Femur (tissue), 1 donor: Measurements from ENCODE around the gene C3orf85.

Experiments
- DNase-seq: peaks from one replicate; pipeline ENCODE4 v3.0.0-alpha.2; 2017

C3orf85 gene

DNA sequence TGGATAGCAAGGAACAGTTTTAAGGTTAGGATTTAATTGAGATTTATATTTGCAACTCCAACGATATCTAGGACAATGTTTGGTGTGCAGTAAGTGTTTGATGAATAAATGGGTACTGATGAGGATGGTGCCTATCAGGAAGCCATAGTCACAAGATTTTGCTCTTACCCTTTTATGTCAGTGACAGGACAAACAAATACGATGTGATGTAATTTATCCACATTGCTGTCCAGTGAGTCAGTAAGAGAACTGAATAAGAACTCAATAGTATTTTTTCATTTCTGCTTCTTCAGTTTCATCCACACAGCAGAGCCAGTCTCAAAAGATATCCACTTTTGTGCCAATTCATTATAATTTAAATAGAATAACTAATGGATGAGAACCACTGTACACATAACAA is 18.5 kb downstream of the C3orf85 start:
- DNase-seq, result no peak

DNA sequence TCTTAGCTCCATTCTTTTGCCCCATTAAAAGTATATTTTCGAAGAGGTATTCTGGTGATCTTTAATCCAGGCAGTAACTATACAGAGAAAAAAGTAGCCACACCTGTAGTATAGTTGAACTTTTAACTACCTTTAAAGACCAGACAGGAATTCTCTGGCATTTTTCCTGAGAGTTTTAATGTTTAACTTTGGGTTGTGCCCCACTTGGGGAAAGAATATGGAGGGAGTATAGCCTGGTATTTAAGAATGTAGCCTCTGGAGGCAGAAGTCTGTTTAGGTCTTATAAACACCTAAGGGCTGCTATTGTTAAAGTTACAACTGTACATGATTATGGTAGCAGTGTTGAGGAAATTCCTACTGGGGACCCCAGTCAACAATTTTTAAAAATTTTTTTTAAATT is 19.3 kb downstream of the C3orf85 start:
- DNase-seq, result no peak

DNA sequence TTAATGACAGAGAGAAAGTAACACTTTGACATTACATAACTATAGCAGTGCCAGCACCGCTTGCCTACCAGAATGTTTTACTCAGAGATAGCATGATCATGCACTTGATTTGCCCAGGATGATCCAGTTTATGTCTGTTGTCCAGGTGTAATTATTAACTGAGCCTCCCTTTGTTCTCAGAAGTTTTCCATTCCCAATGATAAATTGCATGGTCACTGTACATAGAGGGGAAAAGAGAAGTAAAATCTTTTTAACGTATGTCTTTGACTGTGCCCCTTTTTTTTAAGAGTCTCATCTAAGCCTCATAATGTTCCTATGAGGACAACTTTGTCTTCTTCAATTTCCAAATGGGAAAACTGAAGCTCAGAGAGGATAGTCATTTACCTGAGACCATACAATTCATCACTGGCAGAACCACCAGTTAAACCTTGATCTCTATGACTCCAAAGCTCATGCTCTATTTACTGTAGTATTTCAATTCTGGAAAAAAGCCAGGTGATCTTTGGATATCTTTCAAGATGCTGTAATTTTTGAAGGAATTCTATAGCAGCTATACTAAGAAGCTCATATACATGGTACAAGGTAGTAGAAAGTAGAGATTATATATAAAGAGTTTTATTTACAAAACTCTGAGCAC is 25.1 kb downstream of the C3orf85 start:
- DNase-seq, result no peak

DNA sequence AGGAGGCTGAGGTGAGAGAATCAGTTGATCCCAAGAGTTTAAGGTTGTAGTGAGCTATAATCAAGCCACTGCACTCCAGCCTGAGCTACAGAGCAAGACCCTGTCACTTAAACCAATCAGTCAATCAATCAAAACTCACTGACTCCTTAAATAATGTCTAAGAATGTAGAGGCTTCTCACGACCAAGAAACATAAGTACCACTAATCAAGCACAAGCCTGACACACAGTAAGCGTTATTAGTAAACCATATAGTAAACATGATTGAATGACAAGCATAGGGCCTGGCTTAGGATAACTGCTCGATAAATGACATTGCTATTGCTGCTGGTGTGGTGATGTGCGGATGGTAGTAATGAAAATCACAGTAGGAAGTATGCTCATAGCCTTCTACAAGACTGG is 29.4 kb downstream of the C3orf85 start:
- DNase-seq, result no peak

DNA sequence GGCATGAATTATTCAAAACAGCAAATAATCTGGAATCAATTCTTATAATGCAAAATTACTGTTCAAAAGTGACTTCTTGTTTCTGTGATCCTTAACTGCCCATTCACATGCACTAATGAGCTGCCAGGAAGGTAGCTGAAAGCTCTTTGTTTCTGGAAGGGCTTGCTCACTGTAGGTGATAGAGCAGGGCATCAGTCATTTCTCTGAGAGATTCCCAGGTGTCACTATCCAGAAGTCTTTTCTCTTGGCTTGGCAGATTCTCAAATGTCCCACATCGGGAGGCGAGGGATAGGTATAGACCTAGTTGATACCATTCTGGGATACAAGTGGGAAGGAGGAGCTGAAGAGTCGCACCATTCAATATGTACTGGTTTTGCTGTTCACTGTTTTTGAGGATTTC is 35.0 kb downstream of the C3orf85 start:
- DNase-seq, result no peak

DNA sequence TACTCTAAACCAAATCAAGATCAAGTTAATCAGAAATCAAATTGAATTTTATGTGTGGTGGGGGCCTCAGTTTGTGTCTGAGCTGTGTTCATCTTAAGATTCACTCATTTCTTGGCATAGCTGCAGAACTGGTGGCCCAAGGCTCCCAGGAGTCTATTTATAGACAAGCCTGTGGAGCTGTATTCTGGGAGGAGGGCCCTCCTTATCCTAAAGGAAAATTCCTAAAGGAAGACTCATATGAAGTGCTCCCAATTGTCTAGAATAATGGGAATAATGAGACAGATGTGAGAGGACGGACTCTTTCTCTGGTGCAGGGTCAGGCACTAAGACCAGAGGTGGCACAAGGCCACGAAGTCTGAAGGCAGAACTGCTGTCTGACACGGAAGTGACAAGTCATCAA is 38.9 kb downstream of the C3orf85 start:
- no peak for DNase-seq

DNA sequence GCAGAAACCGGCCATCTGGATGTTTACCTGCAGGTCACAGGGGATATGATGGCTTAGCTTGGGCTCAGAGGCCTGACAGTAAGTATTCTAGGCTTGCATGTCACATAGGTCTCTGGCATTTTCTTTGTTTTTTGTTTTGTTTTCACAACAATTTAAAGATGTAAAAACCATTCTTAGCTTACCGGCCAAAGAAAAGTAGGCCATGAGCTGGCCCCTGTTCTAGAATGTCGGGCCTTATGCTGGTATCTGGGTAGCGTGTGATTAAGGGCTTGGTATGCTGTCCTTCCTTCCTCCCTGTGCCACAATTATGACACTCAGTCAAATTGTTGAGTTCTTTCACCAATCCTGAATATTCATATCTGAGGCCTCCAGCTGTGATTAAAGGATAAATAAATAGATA is 40.2 kb downstream of the C3orf85 start:
- DNase-seq, result no peak

DNA sequence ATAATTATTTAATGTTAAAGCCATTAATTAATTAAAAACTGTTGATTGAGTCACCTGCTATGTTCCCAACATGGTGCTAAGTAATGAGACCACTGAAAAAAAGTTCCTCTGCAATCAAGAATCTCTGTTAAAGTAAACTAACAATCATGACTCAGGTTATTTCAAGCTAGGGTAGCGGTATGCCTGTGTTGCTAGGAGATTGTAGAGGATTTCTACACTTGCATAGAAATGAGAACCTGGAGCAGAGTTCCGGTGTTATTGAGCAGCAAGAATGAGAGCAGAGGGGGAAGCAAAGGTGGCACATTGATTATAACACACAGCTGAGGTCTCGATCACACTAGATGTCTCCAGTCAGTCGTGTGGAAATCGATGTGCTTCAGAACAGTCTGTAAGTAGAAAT is 41.4 kb downstream of the C3orf85 start:
- DNase-seq, result no peak

DNA sequence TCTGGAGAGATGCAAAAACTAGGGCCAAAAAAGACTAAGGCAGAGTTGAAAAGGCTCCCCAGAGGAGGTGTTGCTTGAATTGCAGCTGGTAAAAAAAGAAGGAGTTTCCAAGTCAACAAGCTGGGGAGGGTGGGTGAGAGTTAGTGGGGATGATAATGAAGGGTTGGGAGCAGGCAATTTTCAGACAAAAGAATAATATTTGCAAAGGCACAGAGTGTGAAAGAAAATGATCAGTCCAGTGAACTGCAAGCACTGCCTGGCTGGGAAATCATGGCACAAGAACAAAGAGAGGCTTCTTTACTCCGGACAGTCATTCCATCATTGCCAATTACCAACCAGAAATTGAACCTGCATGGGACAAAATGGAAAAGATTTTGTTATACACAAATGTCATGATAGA is 42.2 kb downstream of the C3orf85 start:
- no peak for DNase-seq

DNA sequence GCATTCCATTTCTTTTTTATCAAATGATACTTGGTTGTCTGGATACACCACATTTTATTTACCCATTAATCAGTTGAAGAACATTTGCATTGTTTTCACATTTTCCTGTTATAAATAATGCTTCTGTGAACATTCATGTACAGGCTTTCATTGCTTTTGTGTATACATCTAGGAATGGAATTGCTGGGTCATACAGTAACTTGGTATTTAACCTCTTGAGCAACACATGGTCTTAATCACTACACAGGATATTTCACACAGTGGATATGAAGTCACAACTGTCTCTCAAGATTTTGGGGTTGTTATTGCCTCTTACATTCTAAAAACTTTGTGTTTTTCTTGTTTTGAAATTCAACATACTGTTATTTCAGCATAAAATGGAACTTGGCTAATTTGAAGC is 48.2 kb downstream of the C3orf85 start:
- no peak for DNase-seq

DNA sequence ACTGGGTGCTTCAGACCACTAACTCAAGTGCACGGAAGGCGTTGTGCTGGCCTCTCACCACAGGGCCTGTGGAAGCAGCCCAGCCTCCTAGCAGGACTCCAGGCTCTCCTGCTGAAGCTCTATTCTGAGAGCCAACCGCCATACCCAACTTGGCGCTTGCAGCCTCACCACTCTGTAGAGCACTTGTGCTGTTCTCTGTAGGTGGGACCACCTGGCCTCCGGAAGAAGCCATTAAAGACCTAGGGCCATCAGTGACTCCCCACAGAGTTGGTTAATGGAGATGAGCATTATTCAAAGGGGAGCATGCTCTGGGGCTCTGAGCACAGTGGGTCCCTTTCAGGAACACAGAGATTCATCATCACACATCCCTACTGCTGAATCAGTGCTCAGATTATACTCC is 50.9 kb downstream of the C3orf85 start:
- no peak for DNase-seq

DNA sequence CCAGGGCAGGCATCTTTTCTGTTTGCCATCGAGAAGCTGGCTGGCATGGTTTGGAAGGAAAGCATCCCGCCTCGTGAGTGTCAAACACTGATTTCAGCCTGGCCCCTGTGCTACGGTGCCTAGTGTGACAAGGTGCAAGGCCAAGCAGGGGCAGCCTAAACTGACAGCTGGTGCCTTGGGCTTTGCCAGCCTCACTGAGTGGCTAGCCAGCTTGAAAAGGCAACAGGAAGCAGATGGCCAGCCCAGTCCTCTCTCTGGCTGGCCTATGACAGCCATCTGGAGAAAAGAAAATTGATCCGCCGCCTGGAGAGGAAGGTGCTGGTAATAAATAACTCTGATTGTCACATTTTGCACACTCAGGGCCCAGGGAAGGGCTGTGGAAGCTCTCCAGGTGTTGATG is 52.2 kb downstream of the C3orf85 start:
- no peak for DNase-seq

DNA sequence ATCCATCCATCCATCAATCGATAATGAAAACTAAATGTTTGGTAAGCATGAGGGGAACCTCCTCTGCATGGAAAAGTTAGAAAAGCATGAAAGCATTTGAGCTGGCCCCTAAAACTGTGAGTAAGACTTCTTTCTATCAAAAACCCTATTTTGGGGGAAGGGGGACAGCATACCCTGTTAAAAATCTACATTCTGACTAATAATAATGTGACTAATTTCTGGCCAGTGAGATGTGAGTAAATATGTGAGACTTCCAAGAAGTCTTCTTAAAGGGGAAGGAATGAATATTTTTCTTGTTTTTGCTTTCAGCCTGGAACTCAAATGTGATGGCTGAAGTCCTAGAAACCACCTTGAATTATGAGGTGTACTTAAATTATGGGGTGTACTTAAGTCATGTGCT is 54.9 kb downstream of the C3orf85 start:
- DNase-seq, result no peak

DNA sequence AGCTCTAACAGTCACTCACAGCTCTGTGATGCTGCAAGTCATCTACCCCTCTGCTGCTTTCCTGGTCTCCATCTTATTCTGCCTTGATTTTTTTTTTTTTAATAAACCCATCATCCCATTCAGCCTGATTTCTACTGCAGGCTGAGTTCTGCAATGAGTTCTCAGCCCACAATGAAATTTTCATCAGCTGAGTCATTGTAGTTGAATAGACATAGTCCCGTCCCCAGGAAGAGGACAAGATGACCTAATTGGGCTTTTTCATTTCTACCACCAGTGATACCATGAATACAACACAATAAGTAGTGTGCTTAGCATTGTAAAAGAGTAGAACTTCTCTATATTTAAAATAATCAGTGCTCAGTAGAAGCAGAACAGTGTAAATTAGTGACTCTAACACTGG is 59.3 kb downstream of the C3orf85 start:
- DNase-seq, result no peak
